HT1080 (cell line): Measurements from ENCODE around the gene TMEM126A. TPM values are rescaled to one million over a fixed set of nuclear protein-coding genes. Genes with fewer than 3 reads are reported as not detected.
"Not testable (repeated sequence)": the region's sequence is repeated elsewhere in the genome, so short reads cannot be mapped to it uniquely, and the experiment has no call there.

ENCODE experiments used
- DNase-seq: peaks from one replicate; pipeline ENCODE4 v3.0.0-alpha.2; 2015; ENCODE audit warnings: low read depth
- polyA plus RNA-seq, 2 experiments: library from polyadenylated mRNA; depleted of rRNA; stranded (reverse); fragments of >200 nt; gene quantifications; 2 replicates each; pipeline ENCODE4 v1.2.3, GENCODE V29; 2015
- total RNA-seq: library from RNA; depleted of rRNA; stranded (reverse); fragments of >200 nt; shearing (Covaris generic); gene quantifications from 2 replicates; pipeline ENCODE4 v1.2.3, GENCODE V29; 2014; rRNA removed

Gene TMEM126A
- 38.9 and 39.4 TPM in 2 replicates for total RNA-seq
- 47.5 and 53.3 TPM in 2 replicates for polyA plus RNA-seq (2015; cell fraction: cytosol; rRNA removed)
- polyA plus RNA-seq (2015; cell fraction: nucleus; rRNA removed) = 20.4 and 20.8 TPM in 2 replicates

- DNase-seq = peak; percentile 86
These were observed at the start of gene TMEM126A for GRCh38 chr11:85647604-85648299. Gene TMEM126A (plus strand): TSS chr11:85647967. CDS start chr11:85650256, 2,289 bp downstream.

GRCh38 chr11:85599083-85599482 is 48.7 kb upstream of the TMEM126A start:
- no peak for DNase-seq

- DNase-seq = no peak
These were observed 45.1 kb upstream of the TMEM126A start for GRCh38 chr11:85602526-85603213.

- DNase-seq = no peak
These were observed 44.5 kb upstream of the TMEM126A start for GRCh38 chr11:85603220-85603619.

- not testable (repeated sequence) for DNase-seq
These were observed 41.5 kb upstream of the TMEM126A start for GRCh38 chr11:85606237-85606636.

- not testable (repeated sequence) for DNase-seq
These were observed 39.1 kb upstream of the TMEM126A start for GRCh38 chr11:85608621-85609020.

GRCh38 chr11:85609286-85609685 is 38.5 kb upstream of the TMEM126A start:
- not testable (repeated sequence) for DNase-seq

- not testable (repeated sequence) for DNase-seq
These were observed 36.1 kb upstream of the TMEM126A start for GRCh38 chr11:85611643-85612042.

- DNase-seq = peak; percentile 24
These were observed 28.3 kb upstream of the TMEM126A start for GRCh38 chr11:85619499-85619898.

- DNase-seq = no peak
These were observed 27.5 kb upstream of the TMEM126A start for GRCh38 chr11:85620256-85620655.

- no peak for DNase-seq
These were observed 21.3 kb upstream of the TMEM126A start for GRCh38 chr11:85626496-85626895.

- peak; percentile 31 for DNase-seq
These were observed 20.3 kb upstream of the TMEM126A start, which contains the start of gene DLG2 for GRCh38 chr11:85627332-85627997. Gene DLG2 (minus strand): TSS chr11:85627344.

GRCh38 chr11:85627998-85628770 is 19.6 kb upstream of the TMEM126A start, which contains the start of gene TMEM126B:
Gene TMEM126B (plus strand): TSS chr11:85628593. CDS start chr11:85628608, 15 bp downstream.
- peak; percentile 99 for DNase-seq

GRCh38 chr11:85628771-85629341 is 18.9 kb upstream of the TMEM126A start:
- DNase-seq = peak; percentile 23

GRCh38 chr11:85634747-85635146 is 13.0 kb upstream of the TMEM126A start:
- DNase-seq = no peak

- no peak for DNase-seq
These were observed 4.6 kb upstream of the TMEM126A start for GRCh38 chr11:85643191-85643614.

- DNase-seq = no peak
These were observed 689 bp upstream of the TMEM126A start for GRCh38 chr11:85647078-85647477.

GRCh38 chr11:85651118-85651517 is 3.4 kb downstream of the TMEM126A start:
- no peak for DNase-seq

GRCh38 chr11:85652786-85653447 is 5.2 kb downstream of the TMEM126A start:
- no peak for DNase-seq

- not testable (repeated sequence) for DNase-seq
These were observed 6.6 kb downstream of the TMEM126A start for GRCh38 chr11:85654343-85654742.
